Measurements from ENCODE around the gene NDE1.

GRCh38 chr16:15667091-15667742 is 17.2 kb downstream of the NDE1 start:
- TF ChIP-seq TCF12 (IDR thresholded peaks at IDR 0.05; ENCODE audit: low read depth, low read length) (no peak), POLR2A (IDR thresholded peaks at IDR 0.05; ENCODE audit: control extremely low read depth in 1 of 2, low read depth in 2 of 2, low read length in 2 of 2) (no peak), CTCF (IDR thresholded peaks at IDR 0.05; ENCODE audit: control extremely low read depth in 1 of 3, insufficient read depth in 1 of 3, low read depth in 1 of 3, low read length in 3 of 3) (no peak), SIN3A (conservative IDR thresholded peaks at IDR 0.05 in 1 of 2, IDR thresholded peaks at IDR 0.05 in 1 of 2; ENCODE audit: low read depth in 1 of 2, low read length in 2 of 2) (no peak), EZH2 (IDR thresholded peaks at IDR 0.05; ENCODE audit: low read depth, low read length, severe bottlenecking) (no peak), RFX5 (IDR thresholded peaks at IDR 0.05; ENCODE audit: borderline replicate concordance, low read depth, low read length) (no peak)

All from H1 (cell line).